BE2C (cell line): ENCODE data around the gene UGT1A3.
"Not testable (repeated sequence)": the region's sequence is repeated elsewhere in the genome, so short reads cannot be mapped to it uniquely, and the experiment has no call there.

Experiments used
- DNase-seq: peaks from one replicate; pipeline ENCODE4 v3.0.0-alpha.2; 2020
- H3K27me3 ChIP-seq: fragments of 250-450 bp; sonication (Bioruptor Pico); 2 replicates; pipeline ENCODE4 v1.5.1; 2020; ENCODE audit warnings: mild to moderate bottlenecking
- H3K36me3 ChIP-seq: fragments of 250-450 bp; sonication (Bioruptor Pico); 2 replicates; pipeline ENCODE4 v1.5.1; 2020; ENCODE audit warnings: mild to moderate bottlenecking
- H3K4me1 ChIP-seq: fragments of 250-450 bp; sonication (Bioruptor Pico); 2 replicates; pipeline ENCODE4 v1.5.1; 2020
- H3K4me3 ChIP-seq: 2 replicates; pipeline ENCODE4 v1.5.1; 2011; ENCODE audit warnings: low read depth, low read length
- H3K9me3 ChIP-seq: fragments of 250-450 bp; sonication (Bioruptor Pico); 2 replicates; pipeline ENCODE4 v1.5.1; 2020
- TF ChIP-seq, protein P1 (sequence below): IDR thresholded peaks from 2 replicates; pipeline ENCODE4 v1.5.1; 2012; ENCODE audit warnings: mild to moderate bottlenecking, low read depth, low read length

Gene UGT1A3

DNA sequence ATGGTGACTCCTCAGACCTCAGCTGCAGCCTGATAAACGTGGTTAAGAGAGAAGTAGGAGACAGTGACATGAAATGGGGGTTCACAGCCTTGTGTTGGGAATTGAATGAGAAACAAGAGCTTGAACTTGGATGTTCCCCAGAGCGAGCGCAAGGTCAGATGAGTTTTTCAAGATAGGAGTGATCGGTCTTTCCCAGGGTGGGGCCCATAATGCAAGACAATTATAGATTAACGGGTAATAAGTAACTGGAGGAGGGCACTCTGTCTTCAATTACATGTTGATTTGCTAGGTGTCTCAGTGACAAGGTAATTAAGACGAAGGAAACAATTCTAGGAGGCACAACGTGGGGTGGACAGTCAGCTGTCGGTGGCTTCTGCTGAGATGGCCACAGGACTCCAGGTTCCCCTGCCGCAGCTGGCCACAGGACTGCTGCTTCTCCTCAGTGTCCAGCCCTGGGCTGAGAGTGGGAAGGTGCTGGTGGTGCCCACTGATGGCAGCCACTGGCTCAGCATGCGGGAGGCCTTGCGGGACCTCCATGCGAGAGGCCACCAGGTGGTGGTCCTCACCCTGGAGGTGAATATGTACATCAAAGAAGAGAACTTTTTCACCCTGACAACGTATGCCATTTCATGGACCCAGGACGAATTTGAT is 16.1 kb upstream of the UGT1A3 start, which contains the start of gene UGT1A5:
Gene UGT1A5 (plus strand): TSS at position 297 of the 651 bp plus-strand sequence. CDS start 85 bp downstream, at position 382.
- Histone ChIP-seq H3K4me3 (no peak within 1 kb of the TSS), H3K27me3 (peaks cover 7% of the 10 kb centered on the region; the same call in 1 of the 2 replicates), H3K4me1 (no peaks in the 10 kb centered on the region), H3K36me3 (no peaks in the 10 kb centered on the region), H3K9me3 (no peaks in the 10 kb centered on the region)
- TF ChIP-seq, protein P1, sequence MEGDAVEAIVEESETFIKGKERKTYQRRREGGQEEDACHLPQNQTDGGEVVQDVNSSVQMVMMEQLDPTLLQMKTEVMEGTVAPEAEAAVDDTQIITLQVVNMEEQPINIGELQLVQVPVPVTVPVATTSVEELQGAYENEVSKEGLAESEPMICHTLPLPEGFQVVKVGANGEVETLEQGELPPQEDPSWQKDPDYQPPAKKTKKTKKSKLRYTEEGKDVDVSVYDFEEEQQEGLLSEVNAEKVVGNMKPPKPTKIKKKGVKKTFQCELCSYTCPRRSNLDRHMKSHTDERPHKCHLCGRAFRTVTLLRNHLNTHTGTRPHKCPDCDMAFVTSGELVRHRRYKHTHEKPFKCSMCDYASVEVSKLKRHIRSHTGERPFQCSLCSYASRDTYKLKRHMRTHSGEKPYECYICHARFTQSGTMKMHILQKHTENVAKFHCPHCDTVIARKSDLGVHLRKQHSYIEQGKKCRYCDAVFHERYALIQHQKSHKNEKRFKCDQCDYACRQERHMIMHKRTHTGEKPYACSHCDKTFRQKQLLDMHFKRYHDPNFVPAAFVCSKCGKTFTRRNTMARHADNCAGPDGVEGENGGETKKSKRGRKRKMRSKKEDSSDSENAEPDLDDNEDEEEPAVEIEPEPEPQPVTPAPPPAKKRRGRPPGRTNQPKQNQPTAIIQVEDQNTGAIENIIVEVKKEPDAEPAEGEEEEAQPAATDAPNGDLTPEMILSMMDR, result no peak
- no peak for DNase-seq

DNA sequence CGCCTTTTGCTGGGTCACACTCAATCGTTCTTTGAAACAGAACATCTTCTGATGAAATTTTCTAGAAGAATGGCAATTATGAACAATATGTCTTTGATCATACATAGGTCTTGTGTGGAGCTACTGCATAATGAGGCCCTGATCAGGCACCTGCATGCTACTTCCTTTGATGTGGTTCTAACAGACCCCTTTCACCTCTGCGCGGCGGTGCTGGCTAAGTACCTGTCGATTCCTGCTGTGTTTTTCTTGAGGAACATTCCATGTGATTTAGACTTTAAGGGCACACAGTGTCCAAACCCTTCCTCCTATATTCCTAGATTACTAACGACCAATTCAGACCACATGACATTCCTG is 15.6 kb upstream of the UGT1A3 start:
- no peaks in the 10 kb centered on the region for H3K4me1 ChIP-seq
- peaks cover 7% of the 10 kb centered on the region; the same call in 1 of the 2 replicates for H3K27me3 ChIP-seq
- TF ChIP-seq, protein P1, result no peak
- no peaks in the 10 kb centered on the region for H3K9me3 ChIP-seq
- no peaks in the 10 kb centered on the region for H3K36me3 ChIP-seq
- DNase-seq, result no peak
- H3K4me3 ChIP-seq, result no peak overlapping the region

DNA sequence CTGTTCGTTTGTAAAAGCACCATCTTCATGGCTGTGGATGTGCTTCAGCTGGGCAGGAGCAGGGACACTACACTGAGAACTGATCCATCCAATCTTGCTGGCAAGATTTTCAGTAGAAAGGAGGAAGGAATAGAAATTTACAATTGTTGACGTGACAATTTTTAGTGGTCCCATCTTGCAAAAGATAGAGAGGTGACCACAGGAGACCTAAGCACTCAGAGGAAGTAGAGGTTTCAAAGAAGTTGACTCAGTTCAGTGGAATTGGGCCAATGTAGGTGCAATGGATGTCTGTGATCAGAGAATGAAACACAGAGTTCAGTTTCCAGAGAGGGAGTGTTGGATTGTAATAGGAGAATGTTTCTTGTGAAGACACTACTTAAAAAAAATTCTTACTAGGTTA is 14.7 kb upstream of the UGT1A3 start:
- TF ChIP-seq, protein P1, result no peak
- no peak overlapping the region for H3K4me3 ChIP-seq
- H3K36me3 ChIP-seq, result no peaks in the 10 kb centered on the region
- H3K4me1 ChIP-seq, result no peaks in the 10 kb centered on the region
- H3K9me3 ChIP-seq, result no peaks in the 10 kb centered on the region
- H3K27me3 ChIP-seq, result peaks cover 7% of the 10 kb centered on the region; the same call in 1 of the 2 replicates
- DNase-seq, result no peak

DNA sequence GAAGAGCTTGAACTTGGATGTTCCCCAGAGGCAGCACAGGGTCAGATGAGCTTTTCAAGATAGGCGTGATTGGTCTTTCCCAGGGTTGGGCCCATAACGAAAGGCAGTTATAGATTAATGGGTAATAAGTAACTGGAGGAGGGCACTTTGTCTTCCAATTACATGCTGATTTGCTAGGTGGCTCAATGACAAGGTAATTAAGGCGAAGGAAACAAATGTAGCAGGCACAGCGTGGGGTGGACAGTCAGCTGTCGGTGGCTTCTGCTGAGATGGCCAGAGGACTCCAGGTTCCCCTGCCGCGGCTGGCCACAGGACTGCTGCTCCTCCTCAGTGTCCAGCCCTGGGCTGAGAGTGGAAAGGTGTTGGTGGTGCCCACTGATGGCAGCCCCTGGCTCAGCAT is 10.3 kb upstream of the UGT1A3 start, which contains the start of gene UGT1A4:
Gene UGT1A4 (plus strand): TSS at position 185 of the 400 bp plus-strand sequence. CDS start 85 bp downstream, at position 270.
- H3K4me1 ChIP-seq, result no peaks in the 10 kb centered on the region; the same call in 1 of the 2 replicates
- H3K36me3 ChIP-seq, result no peaks in the 10 kb centered on the region
- H3K4me3 ChIP-seq, result no peak within 1 kb of the TSS
- no peak for DNase-seq
- H3K27me3 ChIP-seq, result peaks cover 14% of the 10 kb centered on the region
- TF ChIP-seq, protein P1, result no peak
- no peaks in the 10 kb centered on the region for H3K9me3 ChIP-seq

DNA sequence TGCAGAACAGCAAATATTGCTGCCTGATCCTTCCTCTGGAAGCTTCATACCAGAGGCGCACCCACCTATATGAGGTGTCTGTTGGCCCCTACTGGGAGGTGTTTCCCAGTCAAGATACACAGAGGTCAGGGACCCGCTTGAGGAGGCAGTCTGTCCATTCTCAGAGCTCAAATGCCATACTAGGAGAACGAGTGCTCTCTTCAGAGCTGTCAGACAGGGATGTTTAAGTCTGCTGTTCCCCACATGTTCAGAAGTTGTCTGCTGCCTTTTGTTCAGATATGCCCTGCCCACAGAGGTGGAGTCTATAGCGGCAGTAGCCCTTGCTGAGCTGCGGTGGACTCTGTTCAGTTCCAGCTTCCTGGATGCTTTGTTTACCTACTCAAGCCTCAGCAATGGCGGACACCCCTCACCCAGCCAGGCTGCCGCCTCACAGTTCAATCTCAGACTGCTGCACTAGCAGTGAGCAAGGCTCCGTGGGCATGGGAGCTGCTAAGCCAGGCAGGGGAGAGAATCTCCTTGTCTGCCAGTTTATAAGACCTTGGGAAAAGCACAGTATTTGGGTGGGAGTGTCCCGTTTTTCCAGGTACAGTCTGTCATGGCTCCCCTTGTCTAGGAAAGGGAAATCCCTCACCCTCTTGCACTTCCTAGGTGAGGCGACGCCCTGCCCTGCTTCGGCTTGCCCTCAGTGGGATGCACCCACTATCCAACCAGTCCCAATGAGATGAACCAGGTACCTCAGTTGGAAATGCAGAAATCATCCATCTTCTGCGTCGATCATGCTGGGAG is 8.2 kb downstream of the UGT1A3 start:
- H3K27me3 ChIP-seq, result peaks cover 15% of the 10 kb centered on the region
- not testable (repeated sequence) for H3K36me3 ChIP-seq, H3K4me3 ChIP-seq, DNase-seq, H3K9me3 ChIP-seq, H3K4me1 ChIP-seq

DNA sequence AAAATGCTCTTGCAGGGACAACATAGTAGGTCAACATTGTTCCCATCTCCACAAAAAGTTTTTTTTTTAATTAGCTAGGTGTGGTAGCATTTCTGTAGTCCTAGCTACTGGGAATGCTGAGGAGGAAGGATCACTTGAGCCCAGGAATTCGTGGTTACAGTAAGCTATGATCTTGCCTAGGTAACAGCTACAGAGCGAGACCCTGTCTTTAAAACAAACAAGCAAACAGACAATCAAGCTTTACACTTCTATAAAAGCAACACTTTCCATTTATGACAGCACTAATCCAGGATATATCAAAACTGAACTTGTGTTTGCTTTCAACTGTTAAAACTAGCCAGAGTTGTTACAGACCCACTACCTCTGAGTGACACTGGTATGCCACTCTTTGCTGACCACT is 12.0 kb downstream of the UGT1A3 start:
- Histone ChIP-seq H3K27me3 (peaks cover 15% of the 10 kb centered on the region), H3K9me3 (no peaks in the 10 kb centered on the region), H3K36me3 (no peaks in the 10 kb centered on the region), H3K4me3 (no peak overlapping the region), H3K4me1 (no peaks in the 10 kb centered on the region)
- no peak for DNase-seq
- TF ChIP-seq, protein P1, result no peak
